Stimulated activated CD8-positive, alpha-beta memory T cell treated with anti-CD3 and anti-CD28 coated beads, Interleukin-15, amount 100 ng/mL, for 1 hour (primary cell): ENCODE data around the gene JADE2.
"Not testable (repeated sequence)": the region's sequence is repeated elsewhere in the genome, so short reads cannot be mapped to it uniquely, and the experiment has no call there.

Source experiments
- DNase-seq: peaks from one replicate; pipeline ENCODE4 v3.0.0-alpha.2; 2020; ENCODE audit warnings: low read depth

The JADE2 gene

DNA sequence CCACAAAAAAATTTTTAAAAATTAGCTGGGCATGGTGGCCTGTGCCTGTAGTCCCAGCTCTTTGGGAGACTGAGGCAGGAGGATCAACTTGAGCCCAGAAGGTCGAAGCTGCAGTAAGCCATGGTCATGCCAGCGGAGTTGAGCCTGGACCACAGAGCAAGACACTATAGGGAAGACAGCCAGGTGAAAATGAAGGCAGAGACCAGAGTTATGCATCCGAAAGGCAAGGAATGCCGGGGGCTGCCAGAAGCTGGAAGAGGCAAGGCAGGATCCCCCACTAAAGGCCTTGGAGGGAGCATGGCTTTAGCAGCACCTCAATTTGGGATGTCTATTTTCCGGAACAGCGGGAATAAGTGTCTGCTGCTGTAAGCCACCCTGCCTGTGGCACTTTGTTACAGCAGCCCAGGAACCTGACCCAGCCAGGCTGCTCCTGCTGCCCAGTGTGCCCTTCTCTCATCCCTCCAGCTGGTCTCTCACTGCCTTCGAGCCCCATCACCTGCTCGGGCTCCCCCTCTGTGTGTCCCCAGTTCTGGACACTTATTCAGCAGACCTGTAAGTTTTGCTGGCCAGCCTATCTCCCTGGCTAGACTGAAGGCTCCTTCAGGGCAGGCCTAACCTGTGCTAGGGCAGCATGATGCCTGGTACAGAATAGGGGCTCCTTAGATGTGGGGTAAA is 16.8 kb upstream of the JADE2 start:
- no peak for DNase-seq

DNA sequence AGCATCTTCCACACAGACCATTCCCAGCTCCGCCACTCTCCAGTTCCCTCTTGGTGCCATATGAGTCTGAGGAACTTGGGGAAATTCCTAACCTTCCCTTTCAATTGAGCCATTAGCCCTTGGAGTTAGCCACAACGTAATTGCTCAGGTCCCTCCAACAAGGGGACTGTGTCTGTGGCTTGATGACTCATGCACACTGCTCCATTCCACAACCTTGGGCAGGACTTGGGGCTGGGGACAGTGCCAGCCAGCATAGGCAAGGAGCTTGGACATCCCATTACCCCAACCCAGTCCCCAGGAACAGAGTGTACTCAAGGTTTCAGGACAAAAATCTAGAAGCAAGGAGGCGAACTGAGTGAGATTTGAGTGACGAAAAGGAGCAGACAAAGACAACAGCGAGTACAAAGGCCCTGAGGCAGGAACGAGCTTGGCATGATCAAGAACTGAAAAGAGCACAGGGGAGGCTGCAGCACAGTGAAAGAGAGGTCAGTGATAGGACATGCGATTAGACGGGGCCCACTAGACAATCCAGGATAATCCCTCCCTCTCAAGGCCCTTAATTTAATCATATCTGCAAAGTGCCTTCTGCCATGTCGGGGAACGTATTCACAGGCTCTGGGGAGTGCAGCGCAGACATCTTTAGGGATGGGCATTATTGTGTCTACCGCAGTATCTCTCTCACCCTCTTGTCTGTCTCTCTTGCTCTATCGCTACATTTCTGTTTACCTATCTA is 16.0 kb upstream of the JADE2 start:
- DNase-seq, result no peak

DNA sequence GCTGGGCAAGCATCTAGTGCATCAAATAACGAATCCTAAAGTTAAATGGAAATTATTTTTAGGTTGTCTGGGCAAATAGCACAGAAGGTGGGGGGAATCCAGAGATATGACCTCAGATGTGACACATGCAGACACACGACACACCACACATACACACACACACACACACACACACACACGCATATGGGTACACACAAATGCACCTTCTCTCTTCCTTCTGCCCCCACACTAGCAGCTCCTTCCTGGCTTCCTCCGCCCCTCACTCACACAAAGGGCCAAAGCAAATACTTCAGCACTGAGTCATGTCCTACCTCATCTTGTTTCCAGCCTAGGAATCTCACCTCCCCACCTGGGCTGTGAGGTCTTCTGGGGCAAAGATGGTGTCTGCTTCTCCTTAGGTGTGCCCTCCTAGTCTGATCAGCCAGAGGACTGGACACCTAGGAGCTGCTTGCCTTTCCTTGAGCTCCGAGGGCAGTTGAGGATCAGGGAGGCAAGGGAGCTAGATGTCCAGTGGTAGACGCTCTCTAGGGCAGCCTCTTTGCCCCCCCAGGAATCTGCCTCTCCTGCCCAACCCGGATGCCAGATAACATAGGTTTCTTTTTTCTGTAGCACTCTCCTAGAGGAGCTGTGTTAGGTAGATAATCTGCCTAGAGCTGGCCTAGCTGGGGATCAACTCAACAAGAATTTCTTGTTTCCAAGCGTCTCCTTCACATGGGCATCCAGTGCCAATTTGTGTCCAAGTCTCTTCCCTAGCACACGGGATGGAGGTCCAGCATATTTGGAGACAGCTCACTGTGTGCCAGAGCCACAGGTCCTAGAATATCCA is 14.3 kb upstream of the JADE2 start:
- no peak for DNase-seq

DNA sequence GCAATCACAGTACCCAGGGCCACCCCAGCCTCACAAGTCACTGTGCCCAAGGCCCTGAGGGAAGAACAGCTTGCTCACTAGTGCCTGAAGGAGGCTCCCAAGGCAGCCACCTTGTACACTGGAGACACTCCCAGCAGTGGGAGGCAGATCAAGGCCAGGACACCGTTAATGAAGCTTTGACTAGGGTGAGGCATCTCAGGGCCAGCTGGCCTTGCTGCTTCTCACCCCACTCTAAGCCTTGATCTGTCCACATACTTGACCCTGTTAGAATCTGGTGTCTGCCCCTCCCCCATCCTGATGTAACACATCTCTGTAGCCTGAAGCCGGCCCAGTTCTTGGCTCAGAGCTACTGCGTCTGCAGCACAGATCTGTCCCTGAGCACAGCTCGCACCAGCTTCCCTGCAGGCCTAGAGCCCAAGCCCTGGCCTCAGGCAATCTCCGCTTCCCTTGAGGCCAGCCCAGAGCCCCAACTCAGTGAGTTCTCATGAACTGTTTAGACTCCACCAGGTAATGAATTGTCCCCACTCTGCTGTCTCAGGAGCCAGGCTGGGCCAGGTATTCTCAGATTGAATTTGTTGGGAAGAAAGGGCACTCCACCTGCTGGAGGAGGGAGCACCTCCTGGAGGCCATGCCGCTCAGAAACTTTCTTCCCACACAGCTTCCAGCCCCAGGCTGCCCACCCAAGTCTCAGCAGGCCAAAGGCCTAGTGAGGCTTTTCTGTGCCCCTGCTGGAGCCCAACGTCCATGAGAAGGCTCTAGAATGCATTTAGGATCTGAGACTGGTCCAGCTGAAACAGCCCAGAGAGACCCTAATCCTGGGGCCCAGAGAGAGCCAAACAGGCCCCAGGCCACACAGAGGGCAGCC is 13.4 kb upstream of the JADE2 start:
- DNase-seq, result no peak

DNA sequence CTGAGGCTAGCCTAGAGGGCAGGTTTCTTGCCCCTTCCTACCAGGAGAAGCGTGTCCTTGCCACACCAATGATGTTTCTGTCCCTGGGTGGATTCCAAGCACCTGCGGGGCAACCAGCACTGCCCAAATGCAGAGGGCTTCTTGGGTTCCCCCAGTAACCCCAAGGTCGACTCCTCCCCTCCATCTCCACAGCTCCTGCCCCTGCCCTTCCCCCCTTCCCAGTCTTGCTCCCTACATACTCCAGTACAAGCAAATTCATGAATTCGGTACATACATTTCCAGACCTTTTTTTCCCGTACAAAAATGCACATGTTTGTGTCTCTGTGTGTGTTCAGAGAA is 12.8 kb upstream of the JADE2 start:
- DNase-seq, result no peak

DNA sequence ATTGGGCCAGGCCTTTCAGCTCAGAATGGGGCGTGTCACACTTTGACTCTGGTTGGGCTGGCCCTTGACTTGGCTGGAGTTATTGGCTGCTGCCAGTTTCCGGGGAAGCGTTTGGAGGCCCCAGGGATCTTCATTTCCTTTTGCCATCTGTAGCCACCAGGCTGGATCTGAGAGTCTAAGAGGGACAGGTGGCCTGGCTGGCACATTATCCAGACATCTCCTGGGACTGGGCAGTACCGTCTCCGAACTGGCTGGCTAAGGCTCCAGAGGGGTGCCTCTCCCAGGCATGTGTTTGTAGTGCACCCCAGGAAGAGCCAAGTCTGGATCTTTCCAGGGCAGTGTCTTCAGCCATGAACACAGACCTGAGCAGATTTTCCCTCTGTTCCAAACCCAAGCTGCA is 9.7 kb upstream of the JADE2 start:
- DNase-seq, result no peak

DNA sequence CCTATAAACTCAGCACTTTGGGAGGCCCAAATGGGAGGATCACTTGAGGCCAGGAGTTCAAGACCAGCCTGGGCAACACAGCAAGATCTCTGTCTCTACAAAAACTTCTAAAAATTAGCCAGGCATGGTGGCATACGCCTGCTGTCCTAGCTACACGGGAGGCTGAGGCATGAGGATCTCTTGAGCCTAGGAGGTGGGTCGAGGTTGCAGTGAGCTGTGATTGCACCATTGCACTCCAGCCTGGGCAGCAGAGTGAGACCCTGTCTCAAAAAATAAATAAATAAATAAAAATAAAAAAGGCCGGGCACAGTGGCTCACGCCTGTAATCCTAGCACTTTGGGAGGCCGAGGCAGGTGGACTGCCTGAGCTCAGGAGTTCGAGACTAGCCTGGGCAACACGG is 8.5 kb upstream of the JADE2 start:
- DNase-seq, result not testable (repeated sequence)

DNA sequence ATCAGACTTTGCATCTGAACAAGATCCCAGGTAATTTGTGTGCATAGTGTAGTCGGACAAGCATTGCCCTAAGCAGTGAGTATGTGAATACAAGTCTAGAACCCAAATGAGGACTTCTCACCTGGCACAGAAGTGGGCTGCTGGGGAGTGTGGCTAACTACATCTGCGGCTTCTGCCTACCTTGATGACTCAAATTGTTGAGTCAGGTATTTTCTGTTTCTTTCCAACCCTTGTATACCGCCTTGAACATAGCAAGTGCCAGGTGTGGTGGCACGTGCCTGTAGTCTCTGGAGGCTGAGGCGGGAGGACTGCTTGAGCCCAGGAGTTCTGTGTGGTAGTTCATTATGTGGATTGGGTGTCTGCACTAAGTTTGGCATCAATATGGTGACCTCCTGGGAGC is 7.9 kb upstream of the JADE2 start:
- DNase-seq, result no peak

DNA sequence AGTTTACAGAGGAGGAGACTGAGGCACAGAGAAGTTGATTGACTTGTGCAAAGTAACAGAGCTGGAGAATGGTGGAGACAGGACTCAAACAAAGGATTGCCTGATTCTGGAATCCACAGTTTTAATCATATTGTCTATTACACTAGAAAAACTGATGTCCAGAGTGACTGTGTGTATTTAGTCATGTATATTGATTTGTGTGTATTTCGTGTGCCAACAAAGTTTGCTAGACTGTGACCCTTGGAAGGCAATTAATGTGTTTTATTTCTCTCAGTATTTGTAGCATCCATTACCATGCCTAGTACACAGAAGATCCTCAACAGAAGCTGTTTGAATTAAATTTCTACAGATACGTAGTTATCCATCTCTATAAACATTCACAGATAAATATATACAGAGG is 5.5 kb upstream of the JADE2 start:
- no peak for DNase-seq

DNA sequence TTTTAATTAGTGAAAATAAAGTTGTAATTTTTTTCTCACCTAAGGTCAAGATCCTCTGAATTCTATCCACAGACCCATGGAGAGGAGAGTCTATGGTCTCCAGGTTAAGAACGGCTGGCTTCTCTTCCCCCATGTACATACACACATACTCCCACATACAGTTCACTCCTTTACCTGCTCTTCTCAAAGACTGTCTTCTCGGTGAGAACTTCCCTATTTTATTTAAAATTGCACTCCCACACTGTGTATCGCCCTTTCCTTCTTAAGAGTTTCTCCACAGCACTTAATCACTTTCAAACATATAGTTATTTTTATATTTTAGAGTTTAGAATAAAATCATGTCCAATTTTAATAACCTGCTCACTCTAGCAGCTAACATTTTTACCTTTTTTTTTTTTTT is 3.6 kb upstream of the JADE2 start:
- DNase-seq, result no peak

DNA sequence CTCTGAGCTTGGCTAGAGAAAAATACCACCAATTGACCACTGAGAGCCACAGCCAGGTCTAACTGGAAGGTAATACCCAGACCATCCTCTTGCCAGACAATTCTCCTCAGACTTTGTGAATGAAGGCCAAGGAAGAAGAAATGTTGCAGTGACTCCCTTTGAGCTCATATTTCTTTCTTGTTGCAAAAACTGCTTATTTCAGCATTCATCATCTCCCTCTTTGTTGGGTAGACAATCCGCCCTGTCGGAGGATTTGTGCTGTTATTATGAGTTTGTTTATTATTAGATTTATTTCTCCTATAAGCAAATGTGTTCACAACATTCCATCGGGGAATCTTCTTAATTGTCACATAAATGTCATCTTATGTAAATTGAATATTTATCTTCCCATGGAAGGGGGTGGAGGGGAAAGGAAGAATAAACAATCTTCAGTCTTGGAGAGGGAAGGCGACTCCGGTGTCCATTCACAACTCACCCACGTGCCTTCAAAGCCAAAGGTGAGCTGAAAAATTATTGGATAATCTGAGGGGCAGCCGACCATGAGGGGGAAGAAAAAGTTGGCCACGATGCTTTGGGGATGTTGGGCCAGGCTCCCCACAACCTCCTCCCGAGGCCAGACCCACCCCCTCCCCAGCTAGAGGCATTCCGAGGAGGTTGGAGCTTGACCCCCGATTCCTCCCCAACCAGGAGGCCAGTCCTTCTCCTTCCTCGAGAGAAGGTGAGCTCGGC is 1.8 kb upstream of the JADE2 start:
- no peak for DNase-seq

DNA sequence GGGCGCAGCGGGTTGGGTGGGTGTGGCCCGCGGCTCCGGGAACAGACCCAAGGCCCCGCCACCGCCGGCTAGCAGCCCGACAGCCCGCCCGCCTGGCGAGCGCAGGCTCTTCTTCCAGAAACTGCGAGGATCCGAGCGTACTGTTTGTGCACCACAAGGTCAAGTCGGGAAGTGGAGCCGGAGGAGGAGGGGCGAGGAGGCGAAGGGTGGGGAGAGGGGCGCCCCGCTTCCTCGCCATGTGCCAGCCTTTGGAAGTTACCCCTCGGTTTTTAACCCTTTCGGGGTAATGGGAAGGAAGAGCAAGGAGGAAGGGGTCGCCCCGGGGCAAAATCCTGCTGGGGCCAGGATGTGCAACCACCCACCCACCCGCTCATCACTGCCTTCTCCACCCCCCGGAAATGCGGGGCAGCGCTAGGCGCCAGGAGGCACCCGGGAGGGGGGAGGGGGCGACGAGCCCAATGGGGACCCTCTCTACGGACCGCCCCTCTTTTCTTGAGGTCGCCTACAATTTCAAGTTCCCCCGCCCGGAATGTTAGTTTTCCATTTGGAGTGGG is 1.1 kb upstream of the JADE2 start:
- peak; percentile 42 for DNase-seq

DNA sequence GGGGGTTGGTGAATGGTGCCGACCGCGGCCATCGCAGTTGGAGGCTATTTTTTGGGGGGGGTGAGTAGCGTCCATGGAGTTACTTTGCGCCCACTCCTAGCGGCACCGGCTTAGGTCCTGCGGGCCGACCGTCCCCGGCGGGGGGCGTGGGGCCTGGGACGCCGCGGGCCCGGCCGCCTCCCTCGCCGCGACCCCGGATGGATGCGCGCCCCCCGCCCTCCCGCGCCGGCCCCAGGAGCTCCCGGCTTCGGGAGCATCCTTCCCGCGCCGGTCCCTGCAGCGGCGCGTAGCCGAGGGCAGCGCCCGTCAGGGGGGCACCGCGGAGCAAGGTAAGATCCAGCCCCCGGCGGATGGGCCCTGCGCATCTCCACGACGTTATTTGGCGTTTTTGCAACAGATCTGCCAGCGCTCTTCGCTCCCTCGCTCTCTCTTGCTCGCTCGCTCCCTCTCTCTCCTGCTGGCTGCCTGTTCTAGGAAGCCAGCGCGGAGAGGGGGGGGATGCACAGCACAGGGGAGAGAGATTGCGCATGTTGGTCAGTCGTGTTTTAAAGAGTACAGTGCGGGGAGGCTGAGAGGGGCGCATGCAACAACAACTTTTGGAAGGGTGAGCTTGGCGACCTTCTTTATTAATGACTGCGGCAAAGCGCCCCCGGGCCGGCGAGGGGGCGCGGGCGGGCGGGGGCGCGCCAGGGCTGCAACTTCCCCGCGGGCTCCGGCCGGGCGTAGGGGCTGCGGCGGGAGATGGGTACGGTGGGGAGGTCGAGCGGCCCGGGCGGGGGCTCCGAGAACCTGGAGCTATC is 413 bp downstream of the JADE2 start:
- peak; percentile 30 for DNase-seq

DNA sequence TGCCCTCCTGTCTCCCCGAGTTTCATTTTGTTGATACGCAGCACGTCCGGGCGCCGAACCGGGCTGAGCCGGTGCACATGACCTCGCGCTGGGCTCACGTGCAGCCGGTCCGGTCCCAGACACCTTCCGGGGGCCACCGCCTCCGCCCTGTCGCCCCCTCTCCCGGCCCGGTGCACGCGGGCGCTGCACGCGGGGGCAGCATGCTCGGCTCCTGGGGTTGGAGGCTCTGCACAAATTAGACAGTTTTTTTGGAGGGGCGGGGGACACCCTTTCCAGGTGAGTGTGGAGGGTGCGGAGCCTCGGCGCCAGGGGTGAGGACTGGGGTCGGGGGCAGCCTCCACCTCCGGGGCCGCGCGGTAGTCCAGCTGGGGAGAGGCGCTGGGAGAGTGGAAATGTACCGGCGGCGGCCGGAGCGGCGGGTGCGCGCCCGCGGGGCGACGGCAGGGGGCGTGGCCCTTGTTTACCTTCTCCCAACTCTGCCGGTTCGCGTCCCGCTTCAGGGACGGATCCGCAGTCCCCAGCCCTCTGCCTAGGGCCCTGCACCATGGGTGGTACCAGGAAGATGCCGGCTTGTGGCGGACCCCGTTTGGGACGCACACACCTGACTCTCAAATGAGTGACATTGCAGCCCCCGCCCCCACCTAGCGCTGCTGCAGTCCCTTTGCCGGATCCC is 1.1 kb downstream of the JADE2 start:
- peak; percentile 32 for DNase-seq

DNA sequence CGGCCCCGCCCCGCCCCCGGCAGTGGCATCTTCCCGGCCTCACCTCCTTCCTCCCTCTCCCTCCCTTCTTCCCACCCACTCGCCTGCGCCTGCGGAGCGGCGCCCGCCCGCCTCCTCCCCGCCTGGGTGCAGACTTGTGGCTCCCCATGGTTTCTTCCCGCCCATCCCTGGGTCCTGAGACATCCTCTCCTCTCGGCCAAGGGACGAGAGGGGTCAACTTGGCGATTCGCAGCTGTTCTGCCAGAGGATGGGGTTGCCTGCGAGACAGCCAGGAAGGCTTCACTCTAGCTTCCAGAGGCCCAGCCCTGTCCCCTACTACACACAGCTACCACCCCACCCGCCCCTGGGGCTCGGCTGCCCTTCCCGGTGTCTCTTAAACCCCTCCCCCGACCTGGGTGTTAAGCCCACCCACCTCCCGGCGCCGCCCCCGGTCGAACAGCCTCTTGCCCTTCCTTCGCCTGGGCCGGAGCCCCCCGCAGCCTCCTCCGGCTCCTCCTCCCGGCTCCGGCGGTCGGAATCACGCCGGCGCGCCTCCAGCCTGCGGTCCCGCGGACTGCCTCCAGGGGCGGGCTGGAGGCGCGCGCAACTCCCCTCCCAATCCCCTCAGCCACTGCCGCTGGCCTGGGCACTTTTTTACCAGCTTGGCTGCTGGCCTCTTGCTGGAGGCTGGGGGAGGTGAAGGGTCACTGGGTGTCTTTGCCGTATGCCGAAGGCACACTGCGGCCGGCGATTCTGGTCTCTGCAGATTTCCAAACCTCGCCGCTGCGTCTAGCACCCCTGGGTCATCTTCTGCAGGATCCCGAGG is 1.9 kb downstream of the JADE2 start:
- DNase-seq, result peak; percentile 45

DNA sequence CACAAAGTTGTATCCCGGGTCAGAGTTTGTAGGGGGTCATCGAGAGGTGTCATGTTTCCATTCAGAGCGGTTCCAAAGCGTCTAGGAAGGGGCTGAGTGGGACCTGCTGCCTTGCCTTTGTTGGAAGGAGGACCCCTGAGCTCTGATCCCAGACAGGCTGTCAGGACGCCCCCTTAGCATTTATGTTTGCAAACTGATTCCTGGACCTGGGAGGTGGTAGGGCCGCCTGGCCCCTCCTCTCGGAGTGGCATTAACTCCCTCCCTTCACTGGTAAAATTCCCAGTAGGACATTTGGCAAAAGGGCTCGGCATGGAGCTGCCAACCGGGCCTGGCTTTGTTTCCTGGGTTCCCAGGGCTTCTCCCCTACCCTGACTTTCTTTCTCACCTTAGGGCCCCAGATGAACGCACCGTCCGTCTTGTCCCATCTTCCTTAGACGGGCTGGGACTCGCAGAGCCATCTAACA is 2.5 kb downstream of the JADE2 start:
- DNase-seq, result no peak

DNA sequence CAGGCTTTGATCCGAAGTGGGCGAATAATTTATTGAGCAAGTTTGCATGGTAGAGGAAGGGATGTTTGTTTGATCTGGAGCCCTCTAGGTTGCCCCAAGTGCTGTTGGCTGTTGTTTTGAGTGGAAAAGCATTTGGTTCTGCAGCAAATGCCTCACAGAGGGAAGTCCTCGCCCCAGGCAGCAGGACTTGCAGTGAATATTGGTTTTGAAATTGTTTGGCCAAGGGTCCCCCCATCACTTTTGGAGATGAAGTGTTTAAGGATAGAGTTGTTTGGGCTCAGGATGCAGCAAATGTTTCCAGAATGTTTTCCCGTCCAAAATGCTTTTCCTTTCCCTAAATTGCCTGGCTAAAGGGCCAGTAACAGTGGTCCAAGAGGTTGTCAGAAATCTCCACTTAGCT is 3.1 kb downstream of the JADE2 start:
- DNase-seq, result no peak

DNA sequence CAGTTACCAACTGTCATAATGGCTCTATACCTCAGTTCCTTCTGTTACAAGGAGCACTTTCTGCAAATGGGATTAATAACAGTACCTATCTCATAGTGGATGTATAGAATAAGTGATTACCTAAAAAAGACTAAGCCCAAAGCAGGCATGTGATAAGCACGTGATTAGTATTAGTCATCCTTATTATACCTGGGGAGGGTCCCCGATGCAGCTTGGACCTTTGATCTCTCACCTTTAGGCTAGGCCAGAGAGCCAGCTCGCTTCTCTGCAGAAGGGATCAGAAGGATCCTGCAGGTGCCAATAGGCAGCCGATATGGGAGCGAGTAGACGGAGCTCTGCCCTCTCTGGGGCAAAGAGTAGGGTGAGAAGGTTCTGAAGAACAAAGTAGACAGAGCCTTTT is 4.0 kb downstream of the JADE2 start:
- DNase-seq, result no peak
